Melanocyte of skin (primary cell): ENCODE measurements around the gene DHX16. TPM values are rescaled to one million over a fixed set of nuclear protein-coding genes. Genes with fewer than 3 reads are reported as not detected.

Experiments used
- total RNA-seq, 2 donors: library from RNA; depleted of rRNA; stranded (reverse); fragments of >200 nt; gene quantifications; 2 replicates each; pipeline ENCODE4 v1.2.3, GENCODE V29; 2012

Gene DHX16
- total RNA-seq = 10 to 100 TPM; 31.7 to 43.6 TPM

GRCh38 chr6:30672445-30673253, at the start of gene DHX16:
Gene DHX16 (minus strand): TSS chr6:30673006. CDS start chr6:30672841, 165 bp downstream.

GRCh38 chr6:30719791-30720737, 47.3 kb upstream of the DHX16 start, which contains the start of gene TUBB:
Gene TUBB (plus strand): TSS chr6:30720352. CDS start chr6:30720507, 155 bp downstream.

DNA sequence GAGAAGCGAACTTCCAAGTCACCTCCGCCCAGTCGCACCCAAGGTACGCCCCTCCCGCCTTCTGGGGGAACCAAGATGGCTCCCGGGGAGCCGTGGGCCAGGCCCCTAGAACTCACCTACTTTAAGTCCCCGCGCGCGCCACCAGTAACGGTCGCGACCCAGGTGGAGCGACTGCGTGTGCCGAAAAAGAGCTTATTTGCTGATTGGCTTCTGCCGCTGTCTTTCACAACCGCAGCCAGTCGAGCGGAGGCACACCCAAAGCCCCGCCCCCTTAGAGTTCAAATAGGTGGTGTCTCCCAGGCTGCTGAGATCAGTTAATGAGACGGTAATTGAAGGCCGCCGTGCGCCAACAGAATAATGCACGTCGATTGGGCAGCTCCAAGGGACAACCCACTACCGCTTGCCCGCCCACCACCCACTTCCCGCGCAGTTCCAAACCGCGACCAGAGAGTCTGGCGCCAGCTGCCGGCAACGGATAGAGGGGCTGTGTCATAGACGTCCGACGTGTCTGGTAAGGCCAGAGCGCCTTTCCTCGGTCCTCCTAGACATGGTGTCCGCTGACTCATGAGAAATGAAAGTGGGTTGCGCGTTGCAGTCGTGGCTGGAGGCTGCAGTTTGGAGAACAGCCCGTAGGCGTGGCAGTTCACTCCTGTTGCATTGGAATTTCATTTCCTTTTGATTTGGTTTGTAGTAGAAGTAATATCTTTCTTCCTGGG, 44.5 kb upstream of the DHX16 start, which contains the start of gene MDC1:
MDC1 (minus strand) TSS at position 153 of the 716 bp plus-strand sequence. CDS start 2,106 bp downstream, outside the sequence.

GRCh38 chr6:30690403-30691207, 17.8 kb upstream of the DHX16 start, which contains the start of gene NRM:
Gene NRM (minus strand): TSS chr6:30690984. CDS start chr6:30690974, 10 bp downstream.

GRCh38 chr6:30686009-30686907, 13.5 kb upstream of the DHX16 start, which contains the start of gene PPP1R18:
Gene PPP1R18 (minus strand): TSS chr6:30686645. CDS start chr6:30686018, 627 bp downstream.

GRCh38 chr6:30646450-30647241, 26.2 kb downstream of the DHX16 start, which contains the start of gene C6orf136:
Gene C6orf136 (plus strand): TSS chr6:30647133. CDS start chr6:30647232, 99 bp downstream.

DNA sequence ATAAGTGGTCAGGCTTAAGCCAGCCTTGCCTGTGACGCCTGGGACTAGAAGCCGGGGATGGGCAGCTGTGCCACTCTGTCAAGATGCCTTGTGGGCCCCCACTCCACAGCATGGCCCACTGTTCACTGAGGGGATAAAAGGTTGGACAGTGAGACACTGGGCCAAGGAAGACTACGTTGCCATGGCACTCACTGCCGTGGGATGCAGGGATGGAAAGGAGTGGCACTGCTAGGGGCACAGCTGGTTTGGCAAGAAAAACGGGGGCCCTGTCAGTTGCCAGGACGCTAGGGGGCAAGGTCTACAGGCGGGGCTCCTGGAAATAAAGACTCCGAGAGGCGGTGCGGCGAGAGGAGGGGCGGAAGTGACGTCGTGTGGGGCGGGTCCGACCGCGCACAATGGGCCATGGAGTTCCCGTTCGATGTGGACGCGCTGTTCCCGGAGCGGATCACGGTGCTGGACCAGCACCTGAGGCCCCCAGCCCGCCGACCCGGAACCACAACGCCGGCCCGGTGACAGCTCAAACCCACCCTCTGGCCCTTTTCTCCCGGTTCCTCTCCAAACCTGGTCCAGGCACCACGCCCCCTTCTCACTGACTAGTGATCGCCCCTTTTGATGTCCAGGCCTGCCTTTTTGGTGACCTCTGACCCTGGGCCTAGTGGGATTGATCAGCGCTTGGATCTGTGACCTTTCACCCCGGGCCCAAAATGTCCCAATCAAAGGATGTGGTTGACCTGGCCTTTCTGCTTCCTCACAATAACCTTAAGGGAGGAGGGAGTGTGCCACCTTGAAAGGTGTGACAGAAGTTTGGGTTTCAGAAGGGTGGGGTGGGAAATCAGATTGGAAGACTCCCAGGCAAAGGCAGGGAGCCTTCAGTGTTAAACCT, 46.1 kb downstream of the DHX16 start, which contains the start of gene ATAT1:
ATAT1 (plus strand) TSS at position 391 of the 883 bp plus-strand sequence.

GRCh38 chr6:30617565-30618269, 55.1 kb downstream of the DHX16 start, which contains the start of gene MRPS18B:
Gene MRPS18B (plus strand): TSS chr6:30617840. CDS start chr6:30617866, 26 bp downstream.

DNA sequence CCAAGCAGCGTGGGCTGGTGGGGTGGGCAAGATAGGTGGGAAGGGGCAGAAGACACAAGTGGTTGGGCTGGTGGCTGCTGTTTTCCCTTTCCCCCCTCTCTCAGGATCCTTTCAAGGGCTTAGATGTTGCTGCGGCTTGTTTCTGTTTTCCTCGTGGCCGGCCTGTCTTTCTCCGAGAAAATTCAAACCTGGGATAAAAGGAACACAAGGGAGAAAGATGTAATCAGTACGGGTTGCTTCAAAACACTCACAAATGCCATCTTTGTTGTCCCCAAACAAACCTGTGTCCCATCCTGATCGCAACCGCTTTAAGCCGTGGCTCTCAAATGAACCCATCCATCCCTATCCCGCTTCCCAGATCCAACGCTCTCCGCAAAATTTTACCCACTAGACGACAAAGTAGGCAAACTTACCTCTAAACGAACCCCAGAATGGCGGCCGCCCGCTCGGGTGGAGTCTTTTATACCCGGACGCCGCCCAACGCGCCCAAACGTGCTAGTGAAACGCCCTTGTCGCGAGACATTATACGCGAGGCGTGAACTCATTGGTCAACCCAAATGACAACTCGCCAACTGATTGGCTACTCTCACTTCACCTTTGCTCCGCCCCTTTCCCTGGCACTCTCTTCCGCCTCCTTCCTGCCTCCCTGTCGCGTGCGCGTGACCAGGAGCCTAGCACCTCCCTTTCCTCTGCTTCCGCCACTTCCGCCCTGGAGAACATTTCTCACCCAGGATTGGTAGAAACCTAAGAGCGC, 55.8 kb downstream of the DHX16 start, which contains the start of gene PPP1R10:
PPP1R10 (minus strand) TSS at position 433 of the 754 bp plus-strand sequence. CDS start 7,299 bp downstream, outside the sequence.

Other genes starting within 250 kb of the DHX16 start
- gene HLA-E, start 183.5 kb downstream of the DHX16 start, total RNA-seq = 100 to 1,000 TPM; 532 to 662 TPM
- 10 to 100 TPM; 40.3 to 41.0 TPM for gene GNL1, start 116.5 kb downstream of the DHX16 start, total RNA-seq
- 10 to 100 TPM in 1 of 2 donors, 1 to 10 TPM in 1; 5.9 to 12.7 TPM for gene PRR3, start 115.7 kb downstream of the DHX16 start, total RNA-seq
- gene ABCF1, start 101.6 kb downstream of the DHX16 start, total RNA-seq = 10 to 100 TPM; 53.3 to 74.7 TPM
- 10 to 100 TPM; 47.3 to 49.2 TPM for gene PPP1R10, start 55.8 kb downstream of the DHX16 start, total RNA-seq
- 100 to 1,000 TPM in 1 of 2 donors, 10 to 100 TPM in 1; 88.4 to 117 TPM for gene MRPS18B, start 55.2 kb downstream of the DHX16 start, total RNA-seq
- 1 to 10 TPM; 4.1 to 6.7 TPM for gene ATAT1, start 46.1 kb downstream of the DHX16 start, total RNA-seq
- 1 to 10 TPM; 5.2 to 7.3 TPM for gene C6orf136, start 25.9 kb downstream of the DHX16 start, total RNA-seq
- gene PPP1R18, start 13.6 kb upstream of the DHX16 start, total RNA-seq = 10 to 100 TPM; 25.5 to 49.3 TPM
- 1 to 10 TPM; 4.5 to 10.0 TPM for gene NRM, start 18.0 kb upstream of the DHX16 start, total RNA-seq
- 10 to 100 TPM in 1 of 2 donors, 1 to 10 TPM in 1; 6.9 to 11.7 TPM for gene MDC1, start 44.3 kb upstream of the DHX16 start, total RNA-seq
- 1,000 to 10,000 TPM in 1 of 2 donors, 100 to 1,000 TPM in 1; 471 to 1,023 TPM for gene TUBB, start 47.3 kb upstream of the DHX16 start, total RNA-seq
- 100 to 1,000 TPM; 115 to 173 TPM for gene FLOT1, start 69.7 kb upstream of the DHX16 start, total RNA-seq
- 100 to 1,000 TPM; 106 to 125 TPM for gene IER3, start 71.5 kb upstream of the DHX16 start, total RNA-seq
- gene DDR1, start 211.5 kb upstream of the DHX16 start, total RNA-seq = 10 to 100 TPM; 16.2 to 17.0 TPM
- gene GTF2H4, start 235.2 kb upstream of the DHX16 start, total RNA-seq = 10 to 100 TPM; 12.0 to 17.3 TPM
- 10 to 100 TPM; 19.3 to 24.8 TPM for gene VARS2, start 241.2 kb upstream of the DHX16 start, total RNA-seq